ENCODE data around the gene AGBL1.

GRCh38 chr15:86854176-86854575 is 774.5 kb downstream of the AGBL1 start:
- TF ChIP-seq EZH2 (IDR thresholded peaks at IDR 0.05; ENCODE audit: insufficient read depth, poor library complexity, severe bottlenecking) (no peak), EZH2phosphoT487 (IDR thresholded peaks at IDR 0.05; ENCODE audit: insufficient read depth, low read depth) (no peak)

Data from GM23248 (cell line).